ENCODE results near the gene CMIP. TPM values are rescaled to one million over a fixed set of nuclear protein-coding genes. Genes with fewer than 3 reads are reported as not detected.
A peak's percentile ranks its signal among the peaks of the same experiment; 100 is the strongest.

Gene CMIP
- total RNA-seq, 5 donors from 2014 or later (not counting 1 experiment from before 2014, with no cell fraction given): 39.8 to 55.9 (median 42.6) TPM

DNA sequence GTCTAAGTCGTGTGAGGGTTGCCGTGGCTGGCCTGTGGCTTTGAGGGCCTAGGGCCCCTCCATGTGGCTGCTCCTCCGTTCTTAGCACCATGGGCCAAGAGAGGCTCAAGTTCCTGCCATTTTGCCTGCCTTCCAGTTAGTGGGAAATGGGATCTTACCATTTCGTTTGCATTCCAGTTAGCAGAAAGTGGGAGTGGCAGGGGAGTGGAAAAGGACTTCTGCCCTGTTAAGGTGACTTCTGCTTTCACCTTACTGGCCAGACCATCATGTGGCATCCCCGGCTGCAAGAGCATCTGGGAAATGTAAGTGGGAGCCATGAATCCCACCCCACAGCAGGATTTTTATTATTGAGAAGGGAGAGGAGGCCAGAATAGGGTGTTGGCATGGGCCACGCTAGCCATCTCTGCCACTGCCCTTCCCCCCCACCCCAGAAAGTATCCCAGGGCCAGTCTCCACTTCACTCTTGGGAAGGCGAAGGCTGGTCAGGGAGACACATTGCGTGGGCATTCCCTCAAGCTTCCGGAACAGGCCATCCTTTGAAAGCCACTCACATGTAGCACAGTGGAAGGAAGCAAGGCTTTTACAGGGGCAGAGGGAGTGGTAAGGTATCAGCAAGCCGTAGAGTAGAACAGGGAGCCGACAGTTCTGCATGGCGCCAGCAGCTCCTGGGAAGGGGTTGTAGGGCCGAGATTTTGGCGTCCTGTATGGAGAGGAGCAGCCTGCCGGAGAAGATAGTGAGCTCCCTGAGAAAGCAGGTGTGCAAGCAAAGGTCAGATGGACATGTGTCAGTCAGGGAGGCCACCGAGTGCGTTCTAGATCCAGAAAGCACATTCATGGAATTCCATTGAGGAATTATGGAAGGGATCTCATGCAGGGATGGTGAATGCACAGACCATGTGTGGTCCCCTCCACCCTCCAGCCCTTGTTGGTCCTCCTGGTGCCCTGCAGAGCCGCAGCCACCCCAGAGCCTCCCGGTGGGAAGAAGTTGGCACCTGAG, 33.4 kb downstream of the CMIP start:
- Histone ChIP-seq H3K4me1 (ENCODE audit: control insufficient read depth in 1 of 2, extremely low read depth in 1 of 2, insufficient read depth in 2 of 2, low read length in 2 of 2) (peaks cover 23 to 73% of the 10 kb centered on the region in 2 experiments), H3K36me3 (ENCODE audit: control insufficient read depth in 2 of 2, extremely low read depth in 1 of 2, insufficient read depth in 1 of 2, low read length in 1 of 2) (peaks cover 7% of the 10 kb centered on the region in 2 donors), H3K27ac (ENCODE audit: low read length) (no peak overlapping the region), H3K9me3 (no peaks in the 10 kb centered on the region), H3K4me3 (ENCODE audit: control insufficient read depth in 1 of 2, extremely low read depth in 1 of 2, low read length in 1 of 2) (no peak overlapping the region), H3K27me3 (replicated peaks in 1 of 2; ENCODE audit: control insufficient read depth in 2 of 2, extremely low read depth in 1 of 2, insufficient read depth in 2 of 2, low read length in 1 of 2) (no peaks in the 10 kb centered on the region)
- H3K27ac Mint-ChIP-seq: peak overlapping the region in 1 of 2 donors; percentile 23
- ATAC-seq (replicated peaks in 1 of 4) (no peak), DNase-seq (no peak)
- H3K9me3 Mint-ChIP-seq: no peaks in the 10 kb centered on the region
- ChIA-PET POLR2A (interaction anchor here in 1 of 2 donors (0.7 to 1.4 kb wide), 3 partner anchors 8 to 44 kb away, joined by 3 to 4 read pairs (median 3); no protein-coding TSS in a partner anchor), CTCF (no interaction called here)
- peak overlapping the region in 1 of 3 donors; percentile 64 for H3K4me3 Mint-ChIP-seq
- peaks cover 75 to 95% (median 87%) of the 10 kb centered on the region in 3 donors for H3K4me1 Mint-ChIP-seq
- WGBS (ENCODE audit: insufficient coverage): 91% methylated on average over 13 of the region's 19 CpGs
- peaks cover 31% of the 10 kb centered on the region for H3K36me3 Mint-ChIP-seq
- H3K27me3 Mint-ChIP-seq: no peaks in the 10 kb centered on the region

DNA sequence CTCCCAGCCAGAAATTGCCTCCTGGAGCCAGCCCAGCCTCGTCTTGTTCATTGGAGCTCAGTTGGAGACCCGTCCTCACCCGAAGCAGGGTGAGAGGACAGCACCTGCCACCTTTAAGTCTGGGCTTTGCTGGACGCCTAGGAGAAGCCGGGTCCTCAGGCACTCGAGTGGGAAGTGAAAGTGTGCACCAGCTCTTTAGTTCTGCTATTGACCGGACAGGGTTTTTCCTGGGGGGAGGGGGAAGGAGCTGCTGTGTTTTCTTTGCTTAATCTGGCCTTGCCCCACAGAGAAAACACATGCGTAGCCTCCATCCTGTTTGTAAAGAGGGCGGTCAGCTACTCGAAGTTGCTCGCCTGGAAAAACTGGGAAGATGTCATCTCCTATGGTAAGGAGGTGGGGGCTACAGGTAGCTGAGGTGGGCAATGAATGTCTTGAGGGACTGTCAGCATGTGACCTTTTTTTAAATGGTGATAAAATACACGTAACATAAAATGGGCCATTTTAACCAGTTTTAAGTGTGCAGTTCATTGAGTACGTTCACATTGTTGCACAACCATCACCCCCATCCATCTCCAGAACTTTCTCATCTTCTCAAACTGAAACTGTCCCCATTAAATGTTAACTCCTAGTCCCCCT, 34.4 kb downstream of the CMIP start:
- ChIA-PET POLR2A (interaction anchor here in 1 of 2 donors (0.7 to 1.4 kb wide), 3 partner anchors 8 to 43 kb away, joined by 3 to 4 read pairs (median 3); no protein-coding TSS in a partner anchor), CTCF (no interaction called here)
- H3K27me3 ChIP-seq (replicated peaks in 1 of 2; ENCODE audit: control insufficient read depth in 2 of 2, extremely low read depth in 1 of 2, insufficient read depth in 2 of 2, low read length in 1 of 2): no peaks in the 10 kb centered on the region
- Mint-ChIP-seq H3K9me3 (no peaks in the 10 kb centered on the region), H3K4me1 (peaks cover 74 to 91% (median 87%) of the 10 kb centered on the region in 3 donors), H3K27ac (peak overlapping the region in 1 of 2 donors; percentile 41), H3K27me3 (no peaks in the 10 kb centered on the region), H3K4me3 (peak overlapping the region in 1 of 3 donors; percentile 64), H3K36me3 (peaks cover 34% of the 10 kb centered on the region)
- H3K27ac ChIP-seq (ENCODE audit: low read length): no peak overlapping the region
- peak overlapping the region in 1 of 2 donors; percentile 18 for H3K4me3 ChIP-seq (ENCODE audit: control insufficient read depth in 1 of 2, extremely low read depth in 1 of 2, low read length in 1 of 2)
- DNase-seq (peak in 9 of 35 experiments; percentile 9 to 61 (median 21)), ATAC-seq (replicated peaks in 1 of 4) (peak in 1 of 4 experiments; percentile 36)
- 59% methylated on average over 13 of the region's 13 CpGs for WGBS (ENCODE audit: insufficient coverage)
- peaks cover 2 to 7% of the 10 kb centered on the region in 2 donors for H3K36me3 ChIP-seq (ENCODE audit: control insufficient read depth in 2 of 2, extremely low read depth in 1 of 2, insufficient read depth in 1 of 2, low read length in 1 of 2)
- peaks cover 22 to 75% of the 10 kb centered on the region in 2 experiments for H3K4me1 ChIP-seq (ENCODE audit: control insufficient read depth in 1 of 2, extremely low read depth in 1 of 2, insufficient read depth in 2 of 2, low read length in 2 of 2)
- no peaks in the 10 kb centered on the region for H3K9me3 ChIP-seq

DNA sequence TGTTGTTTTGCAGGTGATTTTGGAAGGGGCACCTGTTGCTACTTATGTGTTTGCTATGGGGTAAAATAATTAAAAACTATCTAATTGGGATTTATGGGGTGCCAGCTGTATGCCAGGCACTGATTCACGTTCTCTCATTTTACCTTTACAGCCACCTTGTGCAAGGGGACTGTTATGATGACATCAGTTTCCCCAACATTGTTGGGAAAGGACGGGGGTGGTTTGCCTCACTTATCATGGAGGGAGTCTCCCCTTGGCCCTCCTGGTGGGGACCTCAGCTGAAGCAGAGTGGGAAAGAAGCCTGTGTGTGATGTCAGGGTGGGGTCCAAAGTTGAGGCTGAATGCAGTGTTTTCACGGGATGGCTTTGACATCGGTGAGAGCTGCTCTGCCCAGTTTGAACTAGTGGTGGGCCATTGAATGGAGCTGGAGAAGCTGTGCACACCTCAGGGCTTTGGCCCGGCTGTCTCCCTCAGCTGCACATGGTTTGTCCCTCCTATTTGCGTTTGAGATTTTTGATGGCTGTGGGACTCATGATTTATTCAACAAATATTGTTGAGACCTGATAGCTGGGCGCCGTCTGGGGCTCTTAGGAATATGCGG, 36.1 kb downstream of the CMIP start:
- peak overlapping the region in 1 of 2 donors; percentile 46 for H3K27ac Mint-ChIP-seq
- ATAC-seq (replicated peaks in 1 of 4) (no peak), DNase-seq (no peak)
- ChIA-PET CTCF (no interaction called here), POLR2A (interaction anchor here in 1 of 2 donors (0.9 kb wide), 1 partner anchor 28 kb away, joined by 9 read pairs; no protein-coding TSS in a partner anchor)
- Histone ChIP-seq H3K36me3 (ENCODE audit: control insufficient read depth in 2 of 2, extremely low read depth in 1 of 2, insufficient read depth in 1 of 2, low read length in 1 of 2) (peaks cover 0 to 7% of the 10 kb centered on the region in 2 donors), H3K9me3 (no peaks in the 10 kb centered on the region), H3K27me3 (replicated peaks in 1 of 2; ENCODE audit: control insufficient read depth in 2 of 2, extremely low read depth in 1 of 2, insufficient read depth in 2 of 2, low read length in 1 of 2) (no peaks in the 10 kb centered on the region), H3K4me3 (ENCODE audit: control insufficient read depth in 1 of 2, extremely low read depth in 1 of 2, low read length in 1 of 2) (no peak overlapping the region), H3K27ac (ENCODE audit: low read length) (no peak overlapping the region), H3K4me1 (ENCODE audit: control insufficient read depth in 1 of 2, extremely low read depth in 1 of 2, insufficient read depth in 2 of 2, low read length in 2 of 2) (peaks cover 22 to 71% of the 10 kb centered on the region in 2 experiments)
- H3K36me3 Mint-ChIP-seq: peaks cover 25% of the 10 kb centered on the region
- H3K4me1 Mint-ChIP-seq: peaks cover 76 to 86% (median 86%) of the 10 kb centered on the region in 3 donors
- H3K9me3 Mint-ChIP-seq: no peaks in the 10 kb centered on the region
- 92% methylated on average over 7 of the region's 9 CpGs for WGBS (ENCODE audit: insufficient coverage)
- H3K4me3 Mint-ChIP-seq: no peak overlapping the region
- no peaks in the 10 kb centered on the region for H3K27me3 Mint-ChIP-seq

DNA sequence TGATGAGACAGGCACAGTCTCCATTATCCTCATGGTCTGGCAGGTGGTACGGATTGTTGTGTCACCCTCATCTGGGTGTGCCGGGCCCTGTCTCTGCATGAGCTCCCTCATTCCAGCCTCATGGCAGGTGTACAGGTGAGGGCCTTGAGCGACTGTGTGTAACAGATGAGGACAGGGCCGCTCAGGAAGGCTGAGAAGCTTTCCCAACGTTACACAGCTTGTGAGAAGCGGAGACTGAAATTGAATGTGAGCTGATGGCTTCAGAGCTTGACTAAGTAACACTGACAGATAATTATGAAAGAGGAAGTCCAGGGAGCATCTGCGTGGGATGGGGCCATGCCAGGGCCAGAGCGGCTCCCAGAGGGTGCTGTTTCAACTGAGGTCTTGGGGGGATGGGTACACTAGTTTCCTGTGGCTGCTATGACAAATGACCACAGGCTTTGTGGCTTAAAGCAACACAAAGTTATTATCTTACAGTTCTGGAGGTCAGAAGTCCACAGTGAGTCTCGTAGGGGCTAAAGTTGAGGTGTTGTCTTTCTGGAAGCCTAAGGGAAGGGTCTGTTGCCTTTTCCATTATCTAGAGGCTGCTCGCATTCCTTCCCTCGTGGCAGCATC, 36.7 kb downstream of the CMIP start:
- ATAC-seq (replicated peaks in 1 of 4) (peak in 2 of 4 experiments; percentile 32 to 40), DNase-seq (peak in 12 of 35 experiments; percentile 10 to 61 (median 26))
- Mint-ChIP-seq H3K9me3 (no peaks in the 10 kb centered on the region), H3K36me3 (peaks cover 20% of the 10 kb centered on the region), H3K27ac (peak overlapping the region in 1 of 2 donors; percentile 46), H3K27me3 (no peaks in the 10 kb centered on the region), H3K4me1 (peaks cover 75 to 82% (median 81%) of the 10 kb centered on the region in 3 donors), H3K4me3 (peak overlapping the region in 1 of 3 donors; percentile 13)
- ChIA-PET CTCF (no interaction called here), POLR2A (interaction anchor here in 1 of 2 donors (0.5 kb wide), 1 partner anchor 66 kb away, joined by 3 read pairs; no protein-coding TSS in a partner anchor)
- Histone ChIP-seq H3K36me3 (ENCODE audit: control insufficient read depth in 2 of 2, extremely low read depth in 1 of 2, insufficient read depth in 1 of 2, low read length in 1 of 2) (peaks cover 0 to 4% of the 10 kb centered on the region in 2 donors), H3K4me1 (ENCODE audit: control insufficient read depth in 1 of 2, extremely low read depth in 1 of 2, insufficient read depth in 2 of 2, low read length in 2 of 2) (peaks cover 22 to 70% of the 10 kb centered on the region in 2 experiments), H3K27me3 (replicated peaks in 1 of 2; ENCODE audit: control insufficient read depth in 2 of 2, extremely low read depth in 1 of 2, insufficient read depth in 2 of 2, low read length in 1 of 2) (no peaks in the 10 kb centered on the region), H3K9me3 (no peaks in the 10 kb centered on the region), H3K4me3 (ENCODE audit: control insufficient read depth in 1 of 2, extremely low read depth in 1 of 2, low read length in 1 of 2) (no peak overlapping the region), H3K27ac (ENCODE audit: low read length) (no peak overlapping the region)
- 74% methylated on average over 8 of the region's 11 CpGs for WGBS (ENCODE audit: insufficient coverage)

DNA sequence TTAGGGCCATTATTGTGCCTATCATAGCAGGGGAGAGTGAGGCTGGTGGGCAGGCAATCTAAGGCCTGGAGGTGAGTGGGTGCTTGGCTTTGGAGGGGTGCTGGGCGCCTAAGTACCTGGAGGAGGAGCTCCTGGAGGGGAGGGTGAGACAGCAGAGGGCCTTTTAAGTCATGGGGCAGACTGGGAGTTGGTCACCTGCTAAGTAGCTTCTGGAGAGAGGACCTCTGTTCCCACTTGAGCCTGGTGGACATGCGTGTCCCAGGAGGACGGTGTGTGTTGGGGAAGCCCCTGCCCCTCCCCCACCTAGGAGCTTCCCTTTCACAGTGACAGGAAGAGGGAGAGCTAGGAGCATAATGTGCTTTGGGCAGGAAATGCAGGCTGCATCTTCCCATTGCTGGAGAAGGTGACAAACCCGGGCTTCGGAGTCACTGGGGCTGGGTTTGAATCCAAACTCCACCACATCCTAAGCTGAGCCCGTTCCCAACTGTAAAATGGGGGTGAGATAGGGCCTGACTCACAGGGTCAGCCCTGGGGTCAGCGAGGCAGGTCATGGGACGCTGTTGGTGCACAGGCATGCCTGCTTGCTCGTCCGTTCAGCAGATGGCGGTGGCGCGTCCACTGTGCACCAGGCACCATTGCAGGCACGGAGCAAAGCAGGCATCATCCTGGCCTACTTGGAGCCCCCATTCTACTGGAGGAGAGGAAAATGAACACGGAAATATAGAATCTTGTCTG, 37.9 kb downstream of the CMIP start:
- peaks cover 0 to 4% of the 10 kb centered on the region in 2 donors for H3K36me3 ChIP-seq (ENCODE audit: control insufficient read depth in 2 of 2, extremely low read depth in 1 of 2, insufficient read depth in 1 of 2, low read length in 1 of 2)
- no peak overlapping the region for H3K27ac ChIP-seq (ENCODE audit: low read length)
- no peaks in the 10 kb centered on the region for H3K9me3 ChIP-seq
- Mint-ChIP-seq H3K27ac (peak overlapping the region in 1 of 2 donors; percentile 43), H3K27me3 (no peaks in the 10 kb centered on the region), H3K9me3 (no peaks in the 10 kb centered on the region), H3K36me3 (peaks cover 11% of the 10 kb centered on the region), H3K4me3 (peak overlapping the region in 1 of 3 donors; percentile 31), H3K4me1 (peaks cover 69 to 74% (median 70%) of the 10 kb centered on the region in 3 donors)
- H3K27me3 ChIP-seq (replicated peaks in 1 of 2; ENCODE audit: control insufficient read depth in 2 of 2, extremely low read depth in 1 of 2, insufficient read depth in 2 of 2, low read length in 1 of 2): no peaks in the 10 kb centered on the region
- ATAC-seq (replicated peaks in 1 of 4) (no peak), DNase-seq (no peak)
- CTCF ChIA-PET: no interaction called here
- no peak overlapping the region for H3K4me3 ChIP-seq (ENCODE audit: control insufficient read depth in 1 of 2, extremely low read depth in 1 of 2, low read length in 1 of 2)
- POLR2A ChIA-PET: interaction anchor here in 1 of 2 donors (0.7 kb wide), 1 partner anchor 34 kb away, joined by 6 read pairs; no protein-coding TSS in a partner anchor
- 97% methylated on average over 10 of the region's 15 CpGs for WGBS (ENCODE audit: insufficient coverage)
- peaks cover 19 to 69% of the 10 kb centered on the region in 2 experiments for H3K4me1 ChIP-seq (ENCODE audit: control insufficient read depth in 1 of 2, extremely low read depth in 1 of 2, insufficient read depth in 2 of 2, low read length in 2 of 2)

Data from T-cell (primary cell).